ENCODE measurements around the gene PRXL2C.

- TF ChIP-seq CTCF (conservative IDR thresholded peaks at IDR 0.05; ENCODE audit: low read depth, low read length): no peak
- no peak for TF ChIP-seq EZH2phosphoT487 (IDR thresholded peaks at IDR 0.05; ENCODE audit: borderline replicate concordance, low read length)
These were observed 28.2 kb downstream of the PRXL2C start for GRCh38 chr9:96626912-96627311.
